HepG2 (cell line): Measurements from ENCODE around the gene ZBTB2. TPM values are rescaled to one million over a fixed set of nuclear protein-coding genes. Genes with fewer than 3 reads are reported as not detected.

Experiments used
- AHDC1 ChIP-seq: sonication (generic); formaldehyde crosslinking; IDR thresholded peaks from 2 replicates; pipeline ENCODE4 v1.5.1; 2020; ENCODE audit warnings: mild to moderate bottlenecking, missing genetic modification reagents, borderline replicate concordance
- CC2D1A ChIP-seq: sonication (generic); formaldehyde crosslinking; IDR thresholded peaks from 2 replicates; pipeline ENCODE4 v1.8.1; 2023; ENCODE audit warnings: mild to moderate bottlenecking, missing genetic modification reagents
- ESRRA ChIP-seq: sonication (generic); formaldehyde crosslinking; IDR thresholded peaks from 2 replicates; pipeline ENCODE4 v1.5.1; 2020; ENCODE audit warnings: mild to moderate bottlenecking, low read depth, missing genetic modification reagents
- MAFF ChIP-seq: IDR thresholded peaks from 2 replicates; pipeline ENCODE4 v1.6.1; 2011; ENCODE audit warnings: low read depth, low read length, improper control_type of control experiment
- PHB2 ChIP-seq: fragments of 450-650 bp; IDR thresholded peaks from 2 replicates; pipeline ENCODE4 v1.6.1; 2018; ENCODE audit not compliant: partially characterized antibody
- RFX5 ChIP-seq: IDR thresholded peaks from 2 replicates; pipeline ENCODE4 v1.6.1; 2011; ENCODE audit warnings: low read depth, low read length, improper control_type of control experiment
- RFXANK ChIP-seq: IDR thresholded peaks from 2 replicates; pipeline ENCODE4 v1.6.1; 2016
- SMAD9 ChIP-seq: sonication (generic); formaldehyde crosslinking; IDR thresholded peaks from 2 replicates; pipeline ENCODE4 v1.5.1; 2020; ENCODE audit warnings: mild to moderate bottlenecking, missing genetic modification reagents
- SP4 ChIP-seq: sonication (generic); formaldehyde crosslinking; IDR thresholded peaks from 2 replicates; pipeline ENCODE4 v1.8.1; 2023; ENCODE audit warnings: mild to moderate bottlenecking, missing genetic modification reagents
- TEAD3 ChIP-seq: optimal IDR thresholded peaks from 2 replicates; pipeline ENCODE3; 2016; ENCODE audit warnings: borderline replicate concordance
- ZNF230 ChIP-seq: sonication (generic); formaldehyde crosslinking; IDR thresholded peaks from 2 replicates; pipeline ENCODE4 v1.4.0; 2020; ENCODE audit warnings: mild to moderate bottlenecking, missing genetic modification reagents
- ZNF253 ChIP-seq: sonication (generic); formaldehyde crosslinking; IDR thresholded peaks from 2 replicates; pipeline ENCODE4 v1.8.0; 2022; ENCODE audit warnings: mild to moderate bottlenecking, missing genetic modification reagents, borderline replicate concordance
- ZNF543 ChIP-seq: sonication (generic); formaldehyde crosslinking; IDR thresholded peaks from 2 replicates; pipeline ENCODE4 v1.4.0; 2020; ENCODE audit warnings: mild to moderate bottlenecking, missing genetic modification reagents
- ZNF607 ChIP-seq: sonication (generic); formaldehyde crosslinking; IDR thresholded peaks from 2 replicates; pipeline ENCODE4 v1.5.1; 2020; ENCODE audit warnings: missing genetic modification reagents, mild to moderate bottlenecking, borderline replicate concordance
- ZNF660 ChIP-seq: sonication (generic); formaldehyde crosslinking; IDR thresholded peaks from 2 replicates; pipeline ENCODE4 v1.5.1; 2020; ENCODE audit warnings: mild to moderate bottlenecking, low read depth, missing genetic modification reagents, borderline replicate concordance
- polyA plus RNA-seq, 8 experiments: library from polyadenylated mRNA; depleted of rRNA in 3 of 8; stranded (reverse) in 7 of 8; unstranded in 1 of 8; fragments of >200 nt; fragmentation: Illumina TruSeq in 4 of 8; extraction: Trizol in 4 of 8; gene quantifications; 2 replicates each; pipeline versions ENCODE4 v1.2.1 to v1.2.3, GENCODE V29; 2011 to 2016; ENCODE audit warnings: low read depth in 4 of 8, missing spikeins in 1 of 8, mixed read lengths in 1 of 8; ENCODE audit not compliant: insufficient read depth in 1 of 8
- total RNA-seq, 5 experiments: library from RNA; depleted of rRNA; stranded (reverse); fragments of >200 nt; fragmentation: Illumina TruSeq; extraction: Trizol; gene quantifications; 2 replicates each; pipeline ENCODE4 v1.2.3, GENCODE V29; 2016; ENCODE audit warnings: low read depth in 1 of 5
- TF ChIP-seq, protein P1 (sequence below): sonication (generic); formaldehyde crosslinking; IDR thresholded peaks from 2 replicates; pipeline ENCODE4 v1.4.0; 2020; ENCODE audit warnings: missing genetic modification reagents, mild to moderate bottlenecking, borderline replicate concordance
- TF ChIP-seq, protein P2 (sequence below): sonication (generic); formaldehyde crosslinking; IDR thresholded peaks from 2 replicates; pipeline ENCODE4 v1.4.0; 2020; ENCODE audit warnings: mild to moderate bottlenecking, missing genetic modification reagents

The ZBTB2 gene
- total and polyA plus RNA-seq, 2 of the 13 experiments (the other 11 are each of a cell fraction or from before 2014, with no cell fraction given): 15.4 to 22.8 TPM

DNA sequence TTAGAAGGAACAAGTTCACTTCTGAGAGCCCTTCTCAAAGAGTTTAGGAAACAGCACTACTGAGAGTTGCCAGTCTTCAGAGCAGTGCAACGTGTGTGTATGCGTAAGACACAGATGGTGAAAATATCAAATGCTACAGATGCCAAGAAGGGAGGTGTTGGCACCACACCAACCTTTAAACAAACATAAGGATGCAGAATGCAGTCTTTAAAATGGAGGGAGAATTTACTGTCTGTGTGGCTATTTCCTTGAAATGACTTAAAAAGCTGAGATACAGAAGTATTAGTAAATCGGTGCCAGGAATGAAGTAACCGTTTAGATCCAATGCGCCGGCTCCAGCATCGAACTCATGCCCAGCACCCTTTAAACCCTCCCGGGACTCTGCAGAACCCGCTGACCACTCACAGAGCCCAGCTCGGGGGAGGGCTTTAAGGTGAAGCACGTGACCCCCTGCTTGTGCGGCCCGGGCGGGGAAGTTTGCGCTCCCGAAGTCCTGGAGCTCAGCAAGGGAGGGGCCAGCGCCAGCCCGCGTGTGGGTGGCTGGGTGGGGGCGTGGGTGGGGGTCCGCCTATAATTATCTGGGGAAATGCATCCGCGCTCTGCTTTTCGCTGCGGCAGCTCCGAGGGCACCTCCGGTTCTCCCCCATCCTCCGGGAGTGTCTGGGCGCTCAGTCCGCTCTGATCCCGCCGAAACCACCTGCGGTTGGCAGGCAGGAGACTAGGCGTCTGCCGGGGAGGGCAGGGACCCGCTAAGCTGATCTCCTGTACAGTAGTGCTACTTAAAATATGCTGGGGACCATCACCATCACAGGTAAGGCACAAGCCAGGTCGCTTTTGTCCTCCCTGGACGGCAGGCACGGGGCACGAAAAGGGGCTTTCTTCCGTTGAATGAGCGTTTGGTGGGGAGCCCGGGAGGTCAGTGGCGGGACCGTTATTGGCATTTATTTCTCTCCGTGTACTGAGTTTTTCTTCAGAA lies 66.0 kb downstream of the ZBTB2 start (continued):
- TF ChIP-seq, protein P1, sequence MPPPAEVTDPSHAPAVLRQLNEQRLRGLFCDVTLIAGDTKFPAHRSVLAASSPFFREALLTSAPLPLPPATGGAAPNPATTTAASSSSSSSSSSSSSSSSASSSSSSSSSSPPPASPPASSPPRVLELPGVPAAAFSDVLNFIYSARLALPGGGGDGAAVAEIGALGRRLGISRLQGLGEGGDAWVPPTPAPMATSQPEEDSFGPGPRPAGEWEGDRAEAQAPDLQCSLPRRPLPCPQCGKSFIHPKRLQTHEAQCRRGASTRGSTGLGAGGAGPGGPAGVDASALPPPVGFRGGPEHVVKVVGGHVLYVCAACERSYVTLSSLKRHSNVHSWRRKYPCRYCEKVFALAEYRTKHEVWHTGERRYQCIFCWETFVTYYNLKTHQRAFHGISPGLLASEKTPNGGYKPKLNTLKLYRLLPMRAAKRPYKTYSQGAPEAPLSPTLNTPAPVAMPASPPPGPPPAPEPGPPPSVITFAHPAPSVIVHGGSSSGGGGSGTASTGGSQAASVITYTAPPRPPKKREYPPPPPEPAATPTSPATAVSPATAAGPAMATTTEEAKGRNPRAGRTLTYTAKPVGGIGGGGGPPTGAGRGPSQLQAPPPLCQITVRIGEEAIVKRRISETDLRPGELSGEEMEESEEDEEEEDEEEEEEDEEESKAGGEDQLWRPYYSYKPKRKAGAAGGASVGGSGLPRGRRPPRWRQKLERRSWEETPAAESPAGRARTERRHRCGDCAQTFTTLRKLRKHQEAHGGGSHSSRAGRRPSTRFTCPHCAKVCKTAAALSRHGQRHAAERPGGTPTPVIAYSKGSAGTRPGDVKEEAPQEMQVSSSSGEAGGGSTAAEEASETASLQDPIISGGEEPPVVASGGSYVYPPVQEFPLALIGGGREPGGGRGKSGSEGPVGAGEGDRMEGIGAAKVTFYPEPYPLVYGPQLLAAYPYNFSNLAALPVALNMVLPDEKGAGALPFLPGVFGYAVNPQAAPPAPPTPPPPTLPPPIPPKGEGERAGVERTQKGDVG: no peak
- TF ChIP-seq AHDC1 (CRISPR knock-in tag) (no peak), ESRRA (CRISPR knock-in tag) (no peak), ZNF253 (CRISPR knock-in tag) (no peak), ZNF607 (CRISPR knock-in tag) (no peak), PHB2 (no peak), RFXANK (no peak), ZNF230 (CRISPR knock-in tag) (0 out of 2 replicates have a peak, but pooled peaks have one; percentile 22), SMAD9 (CRISPR knock-in tag) (0 out of 2 replicates have a peak, but pooled peaks have one; percentile 71), CC2D1A (CRISPR knock-in tag) (no peak), MAFF (no peak), ZNF543 (CRISPR knock-in tag) (no peak), SP4 (CRISPR knock-in tag) (no peak), RFX5 (no peak), TEAD3 (CRISPR knock-in tag) (no peak), ZNF660 (CRISPR knock-in tag) (no peak)
- TF ChIP-seq, protein P2, sequence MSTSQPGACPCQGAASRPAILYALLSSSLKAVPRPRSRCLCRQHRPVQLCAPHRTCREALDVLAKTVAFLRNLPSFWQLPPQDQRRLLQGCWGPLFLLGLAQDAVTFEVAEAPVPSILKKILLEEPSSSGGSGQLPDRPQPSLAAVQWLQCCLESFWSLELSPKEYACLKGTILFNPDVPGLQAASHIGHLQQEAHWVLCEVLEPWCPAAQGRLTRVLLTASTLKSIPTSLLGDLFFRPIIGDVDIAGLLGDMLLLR (CRISPR knock-in tag): peak; percentile 23; the same call in 1 of the 2 replicates
